ENCODE results near the gene UBE3A.

The UBE3A gene

GRCh38 chr15:25323420-25323819 is 115.4 kb downstream of the UBE3A start:
- Histone ChIP-seq H3K27me3 (replicated peaks; ENCODE audit: control insufficient read depth, insufficient read depth, low read length, poor library complexity, severe bottlenecking) (no peaks in the 10 kb centered on the region), H3K4me3 (ENCODE audit: insufficient read depth, low read depth, low read length, poor library complexity, severe bottlenecking) (no peak overlapping the region), H3K9me3 (ENCODE audit: control insufficient read depth, low read length) (peaks cover 8% of the 10 kb centered on the region), H3K4me1 (ENCODE audit: control insufficient read depth, insufficient read depth, low read length, poor library complexity, severe bottlenecking) (no peaks in the 10 kb centered on the region), H3K27ac (ENCODE audit: insufficient read depth, low read length, poor library complexity, severe bottlenecking) (no peak overlapping the region), H3K36me3 (ENCODE audit: control insufficient read depth, insufficient read depth, low read length) (no peaks in the 10 kb centered on the region)
- no peak for DNase-seq

- no peak overlapping the region for H3K4me3 ChIP-seq (ENCODE audit: insufficient read depth, low read depth, low read length, poor library complexity, severe bottlenecking)
- no peak for DNase-seq
Observed at GRCh38 chr15:25287823-25288222, 151.0 kb downstream of the UBE3A start.

More at GRCh38 chr15:25287823-25288222, 151.0 kb downstream of the UBE3A start:
- Histone ChIP-seq H3K27me3 (replicated peaks; ENCODE audit: control insufficient read depth, insufficient read depth, low read length, poor library complexity, severe bottlenecking) (no peaks in the 10 kb centered on the region), H3K36me3 (ENCODE audit: control insufficient read depth, insufficient read depth, low read length) (no peaks in the 10 kb centered on the region), H3K27ac (ENCODE audit: insufficient read depth, low read length, poor library complexity, severe bottlenecking) (no peak overlapping the region), H3K9me3 (ENCODE audit: control insufficient read depth, low read length) (no peaks in the 10 kb centered on the region), H3K4me1 (ENCODE audit: control insufficient read depth, insufficient read depth, low read length, poor library complexity, severe bottlenecking) (no peaks in the 10 kb centered on the region)
